CMK (cell line): ENCODE measurements around the gene TMEM273.

Experiments
- DNase-seq: peaks from one replicate; pipeline ENCODE4 v3.0.0-alpha.2; 2010; ENCODE audit warnings: low read depth

Gene TMEM273

GRCh38 chr10:49187950-49188761, at the start of gene TMEM273:
Gene TMEM273 (minus strand): TSS chr10:49188391. CDS start chr10:49188336, 55 bp downstream.
- DNase-seq, result peak; percentile 62

GRCh38 chr10:49237985-49238384, 49.8 kb upstream of the TMEM273 start:
- no peak for DNase-seq

GRCh38 chr10:49235392-49235791, 47.2 kb upstream of the TMEM273 start:
- no peak for DNase-seq

GRCh38 chr10:49231086-49231820, 43.1 kb upstream of the TMEM273 start:
- no peak for DNase-seq

GRCh38 chr10:49230004-49230403, 41.8 kb upstream of the TMEM273 start:
- DNase-seq, result no peak

GRCh38 chr10:49228677-49229076, 40.5 kb upstream of the TMEM273 start:
- DNase-seq, result no peak

- DNase-seq, result no peak
These were observed 39.2 kb upstream of the TMEM273 start for GRCh38 chr10:49227406-49227805.

- DNase-seq, result no peak
These were observed 38.4 kb upstream of the TMEM273 start for GRCh38 chr10:49226594-49226993.

GRCh38 chr10:49225218-49225876, 37.2 kb upstream of the TMEM273 start:
- no peak for DNase-seq

GRCh38 chr10:49223205-49223604, 35.0 kb upstream of the TMEM273 start:
- DNase-seq, result no peak

- no peak for DNase-seq
These were observed 34.0 kb upstream of the TMEM273 start for GRCh38 chr10:49222170-49222569.

- no peak for DNase-seq
These were observed 32.5 kb upstream of the TMEM273 start for GRCh38 chr10:49220679-49221078.

GRCh38 chr10:49220031-49220430, 31.8 kb upstream of the TMEM273 start:
- DNase-seq, result no peak

- no peak for DNase-seq
These were observed 31.1 kb upstream of the TMEM273 start for GRCh38 chr10:49219248-49219647.

- no peak for DNase-seq
These were observed 30.3 kb upstream of the TMEM273 start for GRCh38 chr10:49218480-49218879.

- no peak for DNase-seq
These were observed 29.5 kb upstream of the TMEM273 start for GRCh38 chr10:49217645-49218044.

- no peak for DNase-seq
These were observed 25.0 kb upstream of the TMEM273 start for GRCh38 chr10:49213211-49213610.

- no peak for DNase-seq
These were observed 24.6 kb upstream of the TMEM273 start for GRCh38 chr10:49212783-49213182.

GRCh38 chr10:49212076-49212475, 23.9 kb upstream of the TMEM273 start:
- DNase-seq, result no peak

GRCh38 chr10:49208996-49209395, 20.8 kb upstream of the TMEM273 start:
- no peak for DNase-seq

GRCh38 chr10:49207936-49208487, 19.8 kb upstream of the TMEM273 start:
- DNase-seq, result no peak

- DNase-seq, result no peak
These were observed 18.9 kb upstream of the TMEM273 start for GRCh38 chr10:49207113-49207512.

- DNase-seq, result no peak
These were observed 17.0 kb upstream of the TMEM273 start for GRCh38 chr10:49205206-49205605.
